Measurements from ENCODE around the gene PLAC8L1.

PLAC8L1 gene

DNA sequence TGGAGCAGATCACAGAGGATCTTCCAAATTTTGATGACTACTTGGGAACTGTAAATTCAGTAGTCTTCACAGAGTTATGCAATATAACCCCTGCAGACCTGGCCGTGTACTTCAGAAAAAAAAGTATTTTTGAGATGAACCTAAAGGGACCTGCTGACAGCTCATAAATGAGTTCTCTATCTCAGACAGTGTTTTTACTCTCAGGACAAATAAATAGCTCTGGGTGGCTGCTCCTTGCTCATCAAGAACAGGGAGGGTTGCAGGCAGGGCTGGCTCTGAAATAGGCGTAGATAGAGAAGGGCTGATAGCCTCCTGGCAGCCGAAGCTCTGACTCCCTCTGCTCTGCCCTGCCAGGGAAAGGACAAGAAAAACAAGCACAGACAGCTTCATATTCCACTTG is 64.8 kb downstream of the PLAC8L1 start:
- no peak overlapping the region for H3K4me3 Mint-ChIP-seq
- no peak for DNase-seq
- no peaks in the 10 kb centered on the region for H3K9me3 Mint-ChIP-seq
- H3K27me3 Mint-ChIP-seq = peaks cover 13% of the 10 kb centered on the region
- ATAC-seq = no peak
- no peaks in the 10 kb centered on the region for H3K4me1 Mint-ChIP-seq
- H3K27ac Mint-ChIP-seq = no peak overlapping the region

GRCh38 chr5:146039420-146039819 is 66.0 kb downstream of the PLAC8L1 start:
- H3K4me1 Mint-ChIP-seq = no peaks in the 10 kb centered on the region
- ATAC-seq = no peak
- H3K27ac Mint-ChIP-seq = no peak overlapping the region

DNA sequence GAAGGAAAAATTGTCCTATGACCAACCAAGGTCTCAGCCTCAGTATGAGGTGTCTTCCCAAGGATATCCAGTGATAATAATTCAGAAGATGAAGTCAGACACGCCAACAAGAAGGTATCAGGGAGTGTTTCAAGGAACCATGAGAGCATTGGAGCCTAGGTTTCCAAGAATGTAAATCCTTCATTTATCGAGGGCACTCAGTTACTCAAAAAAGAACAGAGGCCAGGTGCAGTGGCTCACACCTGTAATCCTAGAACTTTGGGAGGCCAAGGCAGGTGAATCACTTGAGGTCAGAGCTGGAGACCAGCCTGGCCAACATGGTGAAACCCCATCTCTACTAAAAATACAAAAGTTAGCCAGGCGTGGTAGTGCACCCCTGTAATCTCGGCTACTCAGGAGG is 70.8 kb downstream of the PLAC8L1 start:
- peaks cover 13% of the 10 kb centered on the region for H3K27me3 Mint-ChIP-seq
- DNase-seq (no peak), ATAC-seq (no peak)
- H3K9me3 Mint-ChIP-seq = no peaks in the 10 kb centered on the region
- no peak overlapping the region for H3K27ac Mint-ChIP-seq
- H3K4me3 Mint-ChIP-seq = no peak overlapping the region
- no peaks in the 10 kb centered on the region for H3K4me1 Mint-ChIP-seq

More at GRCh38 chr5:146039420-146039819, 66.0 kb downstream of the PLAC8L1 start:
- no peak overlapping the region for H3K4me3 Mint-ChIP-seq
- DNase-seq = no peak
- H3K9me3 Mint-ChIP-seq = no peaks in the 10 kb centered on the region
- peaks cover 13% of the 10 kb centered on the region for H3K27me3 Mint-ChIP-seq

Data from stimulated activated naive CD8-positive, alpha-beta T cell treated with anti-CD3 and anti-CD28 coated beads, Interleukin-15, amount 100 ng/mL, for 72 hours (primary cell).